Measurements from ENCODE around the gene CGNL1. TPM values are rescaled to one million over a fixed set of nuclear protein-coding genes. Genes with fewer than 3 reads are reported as not detected.

CGNL1 gene
- total RNA-seq, 1 donor from 2014 or later: 11.0 TPM

GRCh38 chr15:57599296-57599810 is 223.0 kb downstream of the CGNL1 start:
- H3K27ac Mint-ChIP-seq (ENCODE audit: unreplicated experiment): no peak overlapping the region
- no peak for TF ChIP-seq CTCF (IDR thresholded peaks at IDR 0.05; ENCODE audit: insufficient read depth, low read depth, low read length)
- no peak for TF ChIP-seq EZH2 (IDR thresholded peaks at IDR 0.05; ENCODE audit: insufficient read depth, low read length)
- peaks cover 11% of the 10 kb centered on the region for H3K27me3 Mint-ChIP-seq (ENCODE audit: low read depth, unreplicated experiment)
- Histone ChIP-seq H3K79me2 (ENCODE audit: insufficient read depth, low read length) (no peaks in the 10 kb centered on the region), H3K4me1 (ENCODE audit: insufficient read depth, low read length) (no peaks in the 10 kb centered on the region), H3K4me3 (ENCODE audit: insufficient read depth, low read depth, low read length) (no peak overlapping the region), H3K9me3 (ENCODE audit: insufficient read depth, low read depth, low read length) (no peaks in the 10 kb centered on the region), H3K4me2 (ENCODE audit: low read length) (no peak overlapping the region), H2AFZ (ENCODE audit: low read depth, low read length) (no peak overlapping the region), H4K20me1 (ENCODE audit: insufficient read depth, low read length) (no peaks in the 10 kb centered on the region), H3K27me3 (ENCODE audit: insufficient read depth, low read length) (peaks cover 5% of the 10 kb centered on the region), H3K27ac (ENCODE audit: low read depth, low read length) (no peak overlapping the region), H3K9ac (ENCODE audit: low read length) (no peak overlapping the region), H3K36me3 (ENCODE audit: insufficient read depth, low read length) (no peaks in the 10 kb centered on the region)
- H3K9me3 Mint-ChIP-seq (ENCODE audit: unreplicated experiment): no peaks in the 10 kb centered on the region
- DNase-seq (ENCODE audit: low read depth) (no peak), FAIRE-seq (no peak)
- no peaks in the 10 kb centered on the region for H3K36me3 Mint-ChIP-seq (ENCODE audit: low read depth, unreplicated experiment)
- no peak overlapping the region for H3K4me3 Mint-ChIP-seq (ENCODE audit: unreplicated experiment)
- H3K4me1 Mint-ChIP-seq (ENCODE audit: low read depth, unreplicated experiment): no peaks in the 10 kb centered on the region

GRCh38 chr15:57600197-57600596 is 223.9 kb downstream of the CGNL1 start:
- no peaks in the 10 kb centered on the region for H3K36me3 Mint-ChIP-seq (ENCODE audit: low read depth, unreplicated experiment)
- peaks cover 15% of the 10 kb centered on the region for H3K27me3 Mint-ChIP-seq (ENCODE audit: low read depth, unreplicated experiment)
- Histone ChIP-seq H2AFZ (ENCODE audit: low read depth, low read length) (no peak overlapping the region), H3K79me2 (ENCODE audit: insufficient read depth, low read length) (no peaks in the 10 kb centered on the region), H3K27me3 (ENCODE audit: insufficient read depth, low read length) (peaks cover 5% of the 10 kb centered on the region), H3K4me1 (ENCODE audit: insufficient read depth, low read length) (no peaks in the 10 kb centered on the region), H3K27ac (ENCODE audit: low read depth, low read length) (no peak overlapping the region), H3K4me3 (ENCODE audit: insufficient read depth, low read depth, low read length) (no peak overlapping the region), H4K20me1 (ENCODE audit: insufficient read depth, low read length) (no peaks in the 10 kb centered on the region), H3K9ac (ENCODE audit: low read length) (no peak overlapping the region), H3K9me3 (ENCODE audit: insufficient read depth, low read depth, low read length) (no peaks in the 10 kb centered on the region), H3K36me3 (ENCODE audit: insufficient read depth, low read length) (no peaks in the 10 kb centered on the region), H3K4me2 (ENCODE audit: low read length) (no peak overlapping the region)
- FAIRE-seq: no peak
- TF ChIP-seq EZH2 (IDR thresholded peaks at IDR 0.05; ENCODE audit: insufficient read depth, low read length) (no peak), CTCF (IDR thresholded peaks at IDR 0.05; ENCODE audit: insufficient read depth, low read depth, low read length) (no peak)
- no peak overlapping the region for H3K4me3 Mint-ChIP-seq (ENCODE audit: unreplicated experiment)
- no peaks in the 10 kb centered on the region for H3K4me1 Mint-ChIP-seq (ENCODE audit: low read depth, unreplicated experiment)
- H3K9me3 Mint-ChIP-seq (ENCODE audit: unreplicated experiment): no peaks in the 10 kb centered on the region
- no peak overlapping the region for H3K27ac Mint-ChIP-seq (ENCODE audit: unreplicated experiment)
- DNase-seq (ENCODE audit: low read depth): no peak

Other genes starting within 250 kb of the CGNL1 start
- 0.41 TPM in 1 of 2 replicates, not detected in the other for gene MYZAP, start 215.4 kb downstream of the CGNL1 start, total RNA-seq

Data from astrocyte (in vitro differentiated cells and primary cell).